ENCODE measurements around the gene GALNT17.

GRCh38 chr7:71601851-71602250, 469.9 kb downstream of the GALNT17 start:
- TF ChIP-seq, protein P1, sequence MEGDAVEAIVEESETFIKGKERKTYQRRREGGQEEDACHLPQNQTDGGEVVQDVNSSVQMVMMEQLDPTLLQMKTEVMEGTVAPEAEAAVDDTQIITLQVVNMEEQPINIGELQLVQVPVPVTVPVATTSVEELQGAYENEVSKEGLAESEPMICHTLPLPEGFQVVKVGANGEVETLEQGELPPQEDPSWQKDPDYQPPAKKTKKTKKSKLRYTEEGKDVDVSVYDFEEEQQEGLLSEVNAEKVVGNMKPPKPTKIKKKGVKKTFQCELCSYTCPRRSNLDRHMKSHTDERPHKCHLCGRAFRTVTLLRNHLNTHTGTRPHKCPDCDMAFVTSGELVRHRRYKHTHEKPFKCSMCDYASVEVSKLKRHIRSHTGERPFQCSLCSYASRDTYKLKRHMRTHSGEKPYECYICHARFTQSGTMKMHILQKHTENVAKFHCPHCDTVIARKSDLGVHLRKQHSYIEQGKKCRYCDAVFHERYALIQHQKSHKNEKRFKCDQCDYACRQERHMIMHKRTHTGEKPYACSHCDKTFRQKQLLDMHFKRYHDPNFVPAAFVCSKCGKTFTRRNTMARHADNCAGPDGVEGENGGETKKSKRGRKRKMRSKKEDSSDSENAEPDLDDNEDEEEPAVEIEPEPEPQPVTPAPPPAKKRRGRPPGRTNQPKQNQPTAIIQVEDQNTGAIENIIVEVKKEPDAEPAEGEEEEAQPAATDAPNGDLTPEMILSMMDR (conservative IDR thresholded peaks at IDR 0.05) = no peak
- TF ChIP-seq EZH2 (IDR thresholded peaks at IDR 0.05; ENCODE audit: low read depth) = no peak
